ENCODE results near the gene TDRD9.

TDRD9 gene

DNA sequence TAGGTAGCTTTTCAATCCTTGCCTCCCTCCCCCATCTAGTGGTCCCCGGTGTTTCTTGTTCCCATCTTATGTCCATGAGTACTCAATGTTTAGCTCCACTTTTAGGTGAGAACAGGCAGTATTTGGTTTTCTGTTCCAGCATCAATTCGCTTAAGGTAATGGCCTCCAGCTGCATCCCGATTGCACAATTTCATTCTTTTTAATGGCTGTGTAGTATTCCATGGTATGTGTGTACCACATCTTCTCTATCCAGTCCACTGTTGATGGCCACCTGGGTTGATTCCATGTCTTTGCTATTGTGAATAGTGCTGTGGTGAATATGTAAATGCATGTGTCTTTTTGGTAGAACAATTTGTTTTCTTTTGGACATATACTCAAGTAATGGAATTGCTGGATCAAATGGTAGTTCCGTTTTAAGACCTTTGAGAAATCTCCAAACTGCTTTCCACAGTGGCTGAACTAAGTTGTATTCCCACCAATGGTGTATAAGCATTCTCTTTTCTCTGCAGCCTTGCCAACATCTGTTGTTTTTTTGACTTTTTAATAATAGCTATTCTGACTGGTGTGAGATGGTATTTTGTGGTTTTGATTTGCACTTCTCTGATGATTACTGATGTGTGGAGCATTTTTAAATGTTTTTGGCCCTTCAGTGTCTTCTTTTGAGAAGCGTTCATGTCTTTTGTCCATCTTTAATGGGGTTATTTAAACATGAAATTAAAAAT lies 123.0 kb downstream of the TDRD9 start:
- no peaks in the 10 kb centered on the region for H3K36me3 ChIP-seq
- H3K9ac ChIP-seq, result no peak overlapping the region

DNA sequence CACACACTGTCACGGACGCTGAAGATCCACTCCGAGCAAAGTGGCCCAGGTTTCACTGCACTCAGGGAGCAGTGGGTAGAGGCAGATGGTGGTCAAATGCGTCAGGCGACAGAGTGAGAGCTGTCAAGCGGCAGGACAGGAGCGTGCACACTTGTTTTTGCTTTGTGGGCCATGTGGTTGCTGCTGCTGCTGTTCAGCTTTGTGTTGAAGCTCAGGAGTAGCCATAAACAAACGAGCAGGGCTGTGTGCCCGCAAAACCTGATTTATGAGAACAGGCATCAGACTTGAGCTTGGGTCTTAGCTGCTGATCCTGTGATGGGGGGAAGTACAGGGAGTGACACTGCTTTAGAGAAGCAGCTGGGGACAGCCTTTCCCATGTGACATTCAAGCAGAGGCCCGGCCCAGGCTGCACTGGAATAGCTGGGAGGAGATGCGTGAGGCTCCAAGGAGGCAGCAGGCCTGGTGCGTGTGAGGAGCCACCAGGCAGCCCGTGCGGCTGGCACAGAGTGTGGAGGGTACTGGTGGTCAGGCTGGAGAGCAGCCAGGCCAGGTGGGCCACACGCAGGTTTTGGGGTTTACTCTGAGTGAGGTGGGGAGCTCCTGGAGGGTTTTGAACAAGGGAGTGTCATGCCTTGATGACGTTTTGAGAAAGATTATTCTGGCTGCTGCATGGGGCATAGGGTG lies 126.1 kb downstream of the TDRD9 start:
- no peaks in the 10 kb centered on the region for H4K20me1 ChIP-seq
- H3K4me3 ChIP-seq, result no peak overlapping the region
- H3K4me2 ChIP-seq, result no peak overlapping the region
- no peak overlapping the region for H3K9ac ChIP-seq
- H3K27me3 ChIP-seq, result no peaks in the 10 kb centered on the region
- no peaks in the 10 kb centered on the region for H3K36me3 ChIP-seq
- no peak overlapping the region for H3K27ac ChIP-seq
- H3K9me3 ChIP-seq, result no peaks in the 10 kb centered on the region
- TF ChIP-seq Cebpa-rat (IDR thresholded peaks at IDR 0.05), result no peak
- H3K4me1 ChIP-seq, result peaks cover 16% of the 10 kb centered on the region

More for the DNA sequence above, 123.0 kb downstream of the TDRD9 start:
- Histone ChIP-seq H4K20me1 (no peaks in the 10 kb centered on the region), H3K4me2 (peak overlapping the region; percentile 27; the same call in 1 of the 2 replicates), H3K27me3 (no peaks in the 10 kb centered on the region), H3K27ac (no peak overlapping the region), H3K4me3 (no peak overlapping the region), H3K4me1 (peaks cover 28% of the 10 kb centered on the region), H3K9me3 (no peaks in the 10 kb centered on the region)
- no peak for TF ChIP-seq Cebpa-rat (IDR thresholded peaks at IDR 0.05)

DNA sequence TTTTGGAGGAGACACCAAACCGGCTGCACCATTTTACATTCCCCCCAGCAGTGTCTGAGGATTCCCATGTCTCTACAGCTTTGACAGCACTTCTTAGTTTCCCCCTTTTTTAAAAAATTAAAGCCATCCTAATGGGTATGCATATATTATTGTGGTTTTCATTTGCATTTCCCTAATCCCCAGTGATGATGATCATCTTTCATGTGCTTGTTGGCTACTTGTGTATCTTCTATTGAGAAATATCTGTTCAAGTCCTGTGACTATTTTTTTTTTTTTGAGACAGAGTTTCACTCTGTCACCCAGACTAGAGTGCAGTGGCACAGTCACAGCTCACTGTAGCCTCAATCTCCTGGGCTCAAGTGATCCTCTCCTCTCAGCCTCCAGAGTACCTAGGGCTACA lies 134.0 kb downstream of the TDRD9 start:
- Histone ChIP-seq H3K27me3 (no peaks in the 10 kb centered on the region), H3K9ac (no peak overlapping the region), H3K27ac (no peak overlapping the region), H3K36me3 (no peaks in the 10 kb centered on the region; the same call in 1 of the 2 replicates), H3K9me3 (peaks cover 20% of the 10 kb centered on the region), H3K4me2 (no peak overlapping the region), H4K20me1 (no peaks in the 10 kb centered on the region), H3K4me1 (no peaks in the 10 kb centered on the region), H3K4me3 (no peak overlapping the region)
- TF ChIP-seq Cebpa-rat (IDR thresholded peaks at IDR 0.05), result no peak

DNA sequence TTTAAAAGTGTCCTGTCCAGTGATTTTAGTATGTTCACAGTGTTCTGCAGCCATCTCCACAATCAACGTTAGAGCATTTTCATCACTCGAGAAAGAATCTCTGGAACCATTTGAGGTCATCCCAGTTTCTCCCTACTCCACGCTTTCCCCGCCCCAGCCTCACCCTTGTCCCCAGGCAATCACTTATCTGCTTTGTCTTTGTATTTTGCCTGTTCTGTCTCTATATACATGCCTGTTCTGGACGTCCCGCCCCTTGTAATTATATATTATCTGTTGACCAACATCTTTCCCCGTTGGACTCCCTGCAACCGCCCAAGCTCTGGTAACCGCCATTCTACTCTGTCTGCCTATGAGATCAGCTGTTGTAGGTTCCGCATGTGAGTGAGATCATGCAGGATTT lies 135.7 kb downstream of the TDRD9 start:
- Histone ChIP-seq H3K27ac (no peak overlapping the region), H3K4me3 (no peak overlapping the region), H3K9ac (no peak overlapping the region), H3K4me2 (no peak overlapping the region), H4K20me1 (no peaks in the 10 kb centered on the region), H3K36me3 (no peaks in the 10 kb centered on the region; the same call in 1 of the 2 replicates), H3K4me1 (no peaks in the 10 kb centered on the region), H3K27me3 (no peaks in the 10 kb centered on the region), H3K9me3 (peaks cover 35% of the 10 kb centered on the region)
- no peak for TF ChIP-seq Cebpa-rat (IDR thresholded peaks at IDR 0.05)

DNA sequence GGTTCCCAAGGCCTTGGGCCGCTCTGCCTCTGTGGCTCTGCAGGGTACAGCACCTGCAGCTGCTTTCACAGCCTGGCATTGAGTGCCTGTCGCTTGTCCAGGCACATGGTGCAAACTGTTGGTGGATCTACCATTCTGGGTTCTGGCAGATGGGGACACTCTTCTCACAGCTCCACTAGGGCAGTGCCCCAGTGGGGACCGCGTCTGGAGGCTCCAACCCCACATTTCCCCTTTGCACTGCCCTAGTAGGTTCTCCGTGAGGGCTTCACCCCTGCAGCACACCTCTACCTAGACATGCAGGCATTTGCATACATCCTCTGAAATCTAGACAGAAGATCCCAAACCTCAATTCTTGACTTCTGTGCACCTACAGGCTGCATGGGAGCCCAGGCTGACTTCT lies 138.0 kb downstream of the TDRD9 start:
- Histone ChIP-seq H3K36me3 (no peaks in the 10 kb centered on the region; the same call in 1 of the 2 replicates), H3K27ac (no peak overlapping the region), H3K9ac (no peak overlapping the region), H4K20me1 (no peaks in the 10 kb centered on the region), H3K4me2 (no peak overlapping the region), H3K27me3 (no peaks in the 10 kb centered on the region), H3K4me3 (no peak overlapping the region), H3K4me1 (peaks cover 7% of the 10 kb centered on the region; the same call in 1 of the 2 replicates), H3K9me3 (peaks cover 35% of the 10 kb centered on the region)
- TF ChIP-seq Cebpa-rat (IDR thresholded peaks at IDR 0.05), result no peak

DNA sequence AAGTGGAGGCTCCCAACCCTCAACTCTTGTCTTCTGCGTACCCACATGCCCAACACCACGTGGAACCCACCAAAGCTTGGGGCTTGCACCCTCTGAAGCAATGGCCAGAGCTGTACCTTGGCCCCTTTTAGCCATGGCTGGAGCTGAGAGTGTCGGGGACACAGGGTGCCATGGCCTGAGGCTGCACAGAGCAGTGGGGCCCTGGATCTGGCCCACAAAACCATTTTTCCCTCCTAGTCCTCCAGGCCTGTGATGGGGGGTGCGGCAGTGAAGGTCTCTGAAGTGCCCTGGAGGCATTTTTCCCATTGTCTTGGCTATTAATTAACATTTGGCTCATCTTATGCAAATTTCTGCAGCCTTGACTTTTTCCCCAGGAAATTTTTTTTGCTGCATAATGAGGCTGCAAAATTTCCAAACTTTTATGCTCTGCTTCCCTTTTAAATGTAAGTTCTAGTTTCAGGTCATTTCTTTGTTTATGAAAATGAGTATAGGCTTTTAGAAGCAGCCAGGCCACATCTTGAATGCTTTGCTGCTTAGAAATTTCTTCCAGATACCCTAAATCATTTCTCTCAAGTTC lies 138.6 kb downstream of the TDRD9 start:
- TF ChIP-seq Cebpa-rat (IDR thresholded peaks at IDR 0.05), result no peak
- Histone ChIP-seq H4K20me1 (no peaks in the 10 kb centered on the region), H3K9ac (no peak overlapping the region), H3K27me3 (no peaks in the 10 kb centered on the region), H3K4me1 (peaks cover 7% of the 10 kb centered on the region; the same call in 1 of the 2 replicates), H3K9me3 (peaks cover 35% of the 10 kb centered on the region), H3K27ac (no peak overlapping the region), H3K4me2 (no peak overlapping the region), H3K36me3 (no peaks in the 10 kb centered on the region; the same call in 1 of the 2 replicates), H3K4me3 (no peak overlapping the region)

DNA sequence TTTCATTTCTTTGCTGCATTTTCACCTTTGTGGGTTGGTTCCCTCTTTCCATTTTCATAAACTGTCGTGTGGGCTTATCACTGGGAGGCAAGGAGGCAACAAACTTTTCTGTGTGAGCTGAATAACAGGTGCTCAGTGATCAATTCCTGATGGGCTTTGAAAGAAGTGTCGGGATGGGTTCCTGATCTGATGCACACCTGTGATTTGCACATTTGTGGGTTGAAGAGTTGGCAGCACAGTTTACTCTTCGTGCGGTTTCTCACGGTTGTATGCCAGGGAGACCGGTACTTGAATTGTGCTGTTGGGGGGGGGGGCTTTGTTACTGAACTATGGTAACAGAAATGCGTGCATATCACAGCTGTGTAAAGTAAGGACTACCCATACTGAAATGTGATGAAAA lies 141.3 kb downstream of the TDRD9 start:
- H3K4me2 ChIP-seq, result no peak overlapping the region
- no peak overlapping the region for H3K9ac ChIP-seq
- H4K20me1 ChIP-seq, result no peaks in the 10 kb centered on the region
- no peaks in the 10 kb centered on the region for H3K27me3 ChIP-seq
- no peak for TF ChIP-seq Cebpa-rat (IDR thresholded peaks at IDR 0.05)
- no peaks in the 10 kb centered on the region; the same call in 1 of the 2 replicates for H3K36me3 ChIP-seq
- H3K4me1 ChIP-seq, result peaks cover 18% of the 10 kb centered on the region; the same call in 1 of the 2 replicates
- no peak overlapping the region for H3K27ac ChIP-seq
- H3K9me3 ChIP-seq, result peaks cover 57% of the 10 kb centered on the region
- H3K4me3 ChIP-seq, result no peak overlapping the region

DNA sequence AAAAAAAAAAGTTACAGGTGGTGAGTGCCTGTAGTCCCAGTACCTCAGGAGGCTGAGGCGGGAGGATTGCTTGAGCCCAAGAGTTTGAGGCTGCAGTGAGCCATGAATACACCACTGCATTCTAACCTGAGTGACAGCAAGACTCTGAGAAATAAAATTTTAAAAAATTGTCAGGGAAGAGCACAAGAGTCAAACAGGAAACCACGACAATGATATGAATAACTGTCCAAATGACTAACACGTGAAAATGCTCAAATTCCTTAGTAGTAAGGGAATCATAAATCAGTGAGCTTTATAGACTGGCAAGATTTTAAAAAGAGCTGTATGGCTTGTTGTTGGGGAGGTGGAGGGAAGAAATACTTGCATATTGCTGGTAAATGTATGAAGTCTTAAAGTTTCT lies 144.3 kb downstream of the TDRD9 start:
- no peak for TF ChIP-seq Cebpa-rat (IDR thresholded peaks at IDR 0.05)
- Histone ChIP-seq H3K9me3 (peaks cover 34% of the 10 kb centered on the region), H3K9ac (no peak overlapping the region), H3K27ac (no peak overlapping the region), H3K4me2 (peak overlapping the region; percentile 1; the same call in 1 of the 2 replicates), H3K4me3 (no peak overlapping the region), H3K36me3 (no peaks in the 10 kb centered on the region), H3K27me3 (no peaks in the 10 kb centered on the region), H3K4me1 (peaks cover 27% of the 10 kb centered on the region), H4K20me1 (no peaks in the 10 kb centered on the region)

DNA sequence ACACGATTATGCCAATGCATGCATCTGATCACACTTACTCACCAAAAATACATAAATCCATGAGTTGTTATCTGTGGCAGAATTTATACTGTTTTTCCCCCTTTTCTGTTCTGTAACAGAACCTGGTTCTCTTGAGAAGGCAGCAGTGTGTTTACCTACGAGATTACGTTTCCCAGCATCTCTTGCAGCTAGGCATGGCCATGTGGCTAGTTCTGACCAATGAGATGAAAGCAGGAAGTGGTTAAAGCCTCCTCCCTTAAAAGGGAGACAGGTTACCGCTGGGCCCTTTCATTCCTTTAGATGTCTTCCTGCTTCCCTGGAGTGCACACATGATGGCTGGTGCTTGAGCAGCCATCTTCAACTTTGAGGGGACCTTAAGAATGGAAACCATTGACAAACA lies 145.5 kb downstream of the TDRD9 start:
- no peaks in the 10 kb centered on the region for H4K20me1 ChIP-seq
- peak overlapping the region; percentile 5; the same call in 1 of the 2 replicates for H3K4me3 ChIP-seq
- no peak overlapping the region for H3K27ac ChIP-seq
- peaks cover 22% of the 10 kb centered on the region for H3K9me3 ChIP-seq
- peaks cover 39% of the 10 kb centered on the region for H3K4me1 ChIP-seq
- TF ChIP-seq Cebpa-rat (IDR thresholded peaks at IDR 0.05), result no peak
- no peaks in the 10 kb centered on the region for H3K36me3 ChIP-seq
- H3K27me3 ChIP-seq, result no peaks in the 10 kb centered on the region
- no peak overlapping the region for H3K4me2 ChIP-seq
- H3K9ac ChIP-seq, result no peak overlapping the region

Data from BLaER1 (cell line).